MCF 10A (cell line): Measurements from ENCODE around the gene ELK4. TPM values are rescaled to one million over a fixed set of nuclear protein-coding genes. Genes with fewer than 3 reads are reported as not detected.

Experiments
- BruUV-seq: library from RNA; stranded (reverse); fragments of 400-500 nt; replicated peaks from 2 replicates; lab custom pipeline; 2021; lab: Mats Ljungman, UMichigan
- CTCF ChIA-PET: fragments of 300-600 bp; sonication (Branson Sonifier 250); formaldehyde crosslinking; extraction: SDS; loops from one replicate; lab custom pipeline; 2021; ENCODE audit warnings: antibody characterized with exemption, inconsistent platforms; lab: Yijun Ruan, JAX
- POLR2A ChIA-PET: fragments of 300-600, 350-650 bp; sonication (Branson Sonifier 250); formaldehyde crosslinking; extraction: SDS; loops from one replicate; lab custom pipeline; 2020; ENCODE audit warnings: antibody characterized with exemption, inconsistent platforms; lab: Yijun Ruan, JAX
- DNase-seq: peaks from one replicate; pipeline ENCODE4 v3.0.0-alpha.2; 2018; ENCODE audit not compliant: unreplicated experiment
- H3K27ac Mint-ChIP-seq: one replicate; pipeline ENCODE4 v1.8.0; 2022; ENCODE audit warnings: mild to moderate bottlenecking, low read depth, mixed read lengths; ENCODE audit not compliant: unreplicated experiment
- H3K27me3 Mint-ChIP-seq: one replicate; pipeline ENCODE4 v1.8.0; 2022; ENCODE audit warnings: mixed read lengths; ENCODE audit not compliant: insufficient read depth, unreplicated experiment
- H3K36me3 Mint-ChIP-seq: one replicate; pipeline ENCODE4 v1.8.0; 2022; ENCODE audit warnings: mild to moderate bottlenecking, moderate library complexity, mixed read lengths; ENCODE audit not compliant: insufficient read depth, unreplicated experiment
- H3K4me1 Mint-ChIP-seq: one replicate; pipeline ENCODE4 v1.8.0; 2022; ENCODE audit warnings: mixed read lengths; ENCODE audit not compliant: insufficient read depth, unreplicated experiment
- H3K4me3 Mint-ChIP-seq: one replicate; pipeline ENCODE4 v1.8.0; 2022; ENCODE audit warnings: mild to moderate bottlenecking, moderate library complexity, mixed read lengths; ENCODE audit not compliant: unreplicated experiment
- H3K9me3 Mint-ChIP-seq: one replicate; pipeline ENCODE4 v1.8.0; 2022; ENCODE audit warnings: mixed read lengths; ENCODE audit not compliant: unreplicated experiment
- CTCF ChIP-seq: fragments of 200-600 bp; IDR thresholded peaks from one replicate; pipeline ENCODE4 v1.8.0; 2022; ENCODE audit warnings: antibody characterized with exemption, mild to moderate bottlenecking; ENCODE audit not compliant: unreplicated experiment
- intact Hi-C: fragments of 100-400 bp; cut with micrococcal nuclease; formaldehyde crosslinking; loops from 2 replicates; pipeline ENCODE4 v1.14.1; 2022
- total RNA-seq: library from RNA; stranded (reverse); gene quantifications from 2 replicates; pipeline ENCODE4 v1.2.3, GENCODE V29; 2022

Gene ELK4
- total RNA-seq, 1 experiment from 2014 or later, result 101 TPM

- no peak for TF ChIP-seq CTCF
- Mint-ChIP-seq H3K4me1 (peaks cover 23% of the 10 kb centered on the region), H3K36me3 (no peaks in the 10 kb centered on the region), H3K27ac (no peak overlapping the region), H3K4me3 (no peak overlapping the region), H3K9me3 (no peaks in the 10 kb centered on the region), H3K27me3 (no peaks in the 10 kb centered on the region)
- no peak for DNase-seq
- ChIA-PET CTCF (interaction anchor here (1.0 to 10.1 kb wide), 5 partner anchors 13 to 63 kb away, joined by 3 to 130 read pairs (median 5); no protein-coding TSS in a partner anchor), POLR2A (no interaction called here)
- intact Hi-C loops, result no loop called here
- no TSS peak for BruUV-seq
These were observed 43.4 kb upstream of the ELK4 start for GRCh38 chr1:205675247-205675646.

GRCh38 chr1:205672970-205673369, 41.2 kb upstream of the ELK4 start:
- Mint-ChIP-seq H3K27me3 (no peaks in the 10 kb centered on the region), H3K4me3 (no peak overlapping the region), H3K27ac (no peak overlapping the region), H3K9me3 (no peaks in the 10 kb centered on the region), H3K36me3 (no peaks in the 10 kb centered on the region), H3K4me1 (peaks cover 16% of the 10 kb centered on the region)
- intact Hi-C loops, result no loop called here
- no peak for DNase-seq
- no TSS peak for BruUV-seq
- CTCF ChIA-PET, result interaction anchor here (0.6 to 8.2 kb wide), 9 partner anchors 15 to 444 kb away, joined by 3 to 149 read pairs (median 4); no protein-coding TSS in a partner anchor
- POLR2A ChIA-PET, result interaction anchor here (0.6 to 1.4 kb wide), 2 partner anchors 35 to 152 kb away, joined by 3 read pairs; no protein-coding TSS in a partner anchor
- no peak for TF ChIP-seq CTCF

- no peak overlapping the region for H3K4me3 Mint-ChIP-seq
- H3K27ac Mint-ChIP-seq, result no peak overlapping the region
- BruUV-seq, result no TSS peak
- TF ChIP-seq CTCF, result no peak
- POLR2A ChIA-PET, result interaction anchor here (0.6 to 1.4 kb wide), 2 partner anchors 35 to 152 kb away, joined by 3 read pairs; no protein-coding TSS in a partner anchor
- DNase-seq, result no peak
- peaks cover 18% of the 10 kb centered on the region for H3K4me1 Mint-ChIP-seq
- no peaks in the 10 kb centered on the region for H3K9me3 Mint-ChIP-seq
- CTCF ChIA-PET, result interaction anchor here (0.6 to 8.2 kb wide), 8 partner anchors 15 to 444 kb away, joined by 3 to 149 read pairs (median 6); no protein-coding TSS in a partner anchor
- intact Hi-C loops, result no loop called here
- no peaks in the 10 kb centered on the region for H3K27me3 Mint-ChIP-seq
- H3K36me3 Mint-ChIP-seq, result no peaks in the 10 kb centered on the region
These were observed 40.6 kb upstream of the ELK4 start for GRCh38 chr1:205672395-205672889.

- DNase-seq, result no peak
- no TSS peak for BruUV-seq
- no peak overlapping the region for H3K27ac Mint-ChIP-seq
- H3K27me3 Mint-ChIP-seq, result no peaks in the 10 kb centered on the region
- POLR2A ChIA-PET, result interaction anchor here (1.1 kb wide), 1 partner anchor 9 kb away, joined by 5 read pairs; the partner anchor contains the start of gene SLC45A3
- TF ChIP-seq CTCF, result no peak
- no peak overlapping the region for H3K4me3 Mint-ChIP-seq
- peaks cover 18% of the 10 kb centered on the region for H3K4me1 Mint-ChIP-seq
- intact Hi-C loops, result no loop called here
- no peaks in the 10 kb centered on the region for H3K36me3 Mint-ChIP-seq
- no peaks in the 10 kb centered on the region for H3K9me3 Mint-ChIP-seq
- CTCF ChIA-PET, result interaction anchor here (0.5 to 8.2 kb wide), 13 partner anchors 11 to 500 kb away, joined by 3 to 149 read pairs (median 3); no protein-coding TSS in a partner anchor
These were observed 39.0 kb upstream of the ELK4 start for GRCh38 chr1:205670611-205671430.
